D721Med (cell line): Measurements from ENCODE around the gene HDAC7.

Experiments used
- DNase-seq: peaks from one replicate; pipeline ENCODE4 v3.0.0; 2011; ENCODE audit warnings: low spot score; ENCODE audit not compliant: insufficient read length
- FAIRE-seq: peaks from 2 replicates; lab custom pipeline; 2011; peaks lifted over from hg19 to GRCh38; lab: Jason Lieb, UNC
- TF ChIP-seq, protein P1 (sequence below): IDR thresholded peaks from 2 replicates; pipeline ENCODE4 v1.5.1; 2012; ENCODE audit warnings: mild to moderate bottlenecking, control low read depth; ENCODE audit not compliant: insufficient read depth; ENCODE audit errors: missing control alignments

HDAC7 gene

DNA sequence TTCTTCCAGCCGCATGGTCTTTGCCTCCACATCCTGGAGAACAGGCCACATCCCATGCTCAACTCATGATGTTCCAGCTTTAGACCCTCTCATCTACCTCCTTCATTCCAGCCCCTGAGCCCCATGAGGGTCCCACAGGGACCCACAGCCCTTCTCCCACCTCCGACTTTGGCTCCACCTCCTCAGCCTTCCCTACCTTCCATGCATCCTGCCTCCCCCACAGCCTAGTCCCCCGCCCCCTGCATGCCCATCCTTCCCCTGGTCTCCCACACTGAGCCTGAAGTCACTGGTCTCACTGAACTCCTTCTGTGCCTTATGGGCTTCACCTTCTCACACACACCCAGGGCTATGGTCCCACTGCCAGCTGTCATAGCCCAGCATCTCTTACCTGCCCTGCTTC lies 70.8 kb downstream of the HDAC7 start:
- TF ChIP-seq, protein P1, sequence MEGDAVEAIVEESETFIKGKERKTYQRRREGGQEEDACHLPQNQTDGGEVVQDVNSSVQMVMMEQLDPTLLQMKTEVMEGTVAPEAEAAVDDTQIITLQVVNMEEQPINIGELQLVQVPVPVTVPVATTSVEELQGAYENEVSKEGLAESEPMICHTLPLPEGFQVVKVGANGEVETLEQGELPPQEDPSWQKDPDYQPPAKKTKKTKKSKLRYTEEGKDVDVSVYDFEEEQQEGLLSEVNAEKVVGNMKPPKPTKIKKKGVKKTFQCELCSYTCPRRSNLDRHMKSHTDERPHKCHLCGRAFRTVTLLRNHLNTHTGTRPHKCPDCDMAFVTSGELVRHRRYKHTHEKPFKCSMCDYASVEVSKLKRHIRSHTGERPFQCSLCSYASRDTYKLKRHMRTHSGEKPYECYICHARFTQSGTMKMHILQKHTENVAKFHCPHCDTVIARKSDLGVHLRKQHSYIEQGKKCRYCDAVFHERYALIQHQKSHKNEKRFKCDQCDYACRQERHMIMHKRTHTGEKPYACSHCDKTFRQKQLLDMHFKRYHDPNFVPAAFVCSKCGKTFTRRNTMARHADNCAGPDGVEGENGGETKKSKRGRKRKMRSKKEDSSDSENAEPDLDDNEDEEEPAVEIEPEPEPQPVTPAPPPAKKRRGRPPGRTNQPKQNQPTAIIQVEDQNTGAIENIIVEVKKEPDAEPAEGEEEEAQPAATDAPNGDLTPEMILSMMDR = no peak
- FAIRE-seq (no peak), DNase-seq (no peak)

DNA sequence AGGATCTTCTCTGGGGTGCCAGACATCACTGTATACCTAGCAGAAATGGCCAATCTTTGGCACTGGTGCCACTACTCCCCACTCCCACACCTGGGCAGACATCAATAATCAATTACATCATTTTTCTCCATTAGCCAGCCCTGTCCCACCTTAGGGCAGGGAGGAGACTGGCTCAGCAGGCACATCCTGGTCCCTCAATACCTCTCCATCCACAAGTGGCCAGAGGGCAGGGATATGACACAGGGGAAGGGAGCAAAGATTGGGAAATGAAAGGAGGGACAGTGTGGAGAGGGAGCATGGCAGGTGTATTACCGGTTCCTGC lies 71.2 kb downstream of the HDAC7 start:
- FAIRE-seq (no peak), DNase-seq (no peak)
- TF ChIP-seq, protein P1 = no peak

DNA sequence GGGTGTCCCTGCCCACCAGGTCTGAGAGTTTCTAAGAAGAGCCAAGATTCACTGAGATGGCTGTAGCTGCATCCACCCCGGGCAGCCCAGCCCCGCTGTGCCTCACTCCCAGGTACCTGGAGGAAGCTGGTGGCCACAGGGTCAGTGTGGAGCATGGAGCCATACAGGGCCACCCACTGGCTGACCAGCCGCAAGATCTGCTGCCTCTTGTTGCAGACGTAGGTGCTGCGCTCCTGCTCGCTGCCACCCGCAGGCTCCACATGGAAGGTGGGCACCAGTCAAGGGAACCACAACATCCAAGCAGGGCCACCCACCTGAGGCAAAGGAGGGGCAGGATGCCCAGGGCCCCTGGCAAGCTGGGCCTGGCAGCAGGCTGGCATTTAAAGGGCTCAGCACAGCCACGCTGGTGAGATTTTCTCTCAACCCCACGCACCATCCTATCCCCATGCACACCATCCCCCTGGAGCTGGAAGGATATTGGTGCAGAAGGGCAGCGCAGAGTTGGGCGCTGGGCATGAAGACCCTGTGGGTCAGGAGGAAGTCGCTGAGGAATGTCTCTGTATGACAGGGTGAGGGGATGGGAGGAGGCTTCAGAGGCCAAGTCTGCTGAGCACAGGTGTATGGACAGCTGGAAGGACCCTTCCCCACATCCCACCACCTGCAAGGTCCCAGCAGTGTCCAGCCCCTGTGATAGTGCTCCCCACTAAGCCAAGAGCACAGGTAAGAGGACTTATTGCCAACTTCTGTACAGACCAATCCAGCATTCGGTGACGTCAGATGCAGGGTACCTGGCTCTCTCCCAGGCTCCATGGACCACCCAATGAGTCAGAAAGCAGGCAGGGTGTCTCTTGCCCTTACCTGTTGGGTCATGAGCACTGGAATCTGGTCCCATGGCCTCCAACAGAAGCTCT lies 71.9 kb downstream of the HDAC7 start:
- TF ChIP-seq, protein P1 = no peak
- DNase-seq (no peak), FAIRE-seq (no peak)

DNA sequence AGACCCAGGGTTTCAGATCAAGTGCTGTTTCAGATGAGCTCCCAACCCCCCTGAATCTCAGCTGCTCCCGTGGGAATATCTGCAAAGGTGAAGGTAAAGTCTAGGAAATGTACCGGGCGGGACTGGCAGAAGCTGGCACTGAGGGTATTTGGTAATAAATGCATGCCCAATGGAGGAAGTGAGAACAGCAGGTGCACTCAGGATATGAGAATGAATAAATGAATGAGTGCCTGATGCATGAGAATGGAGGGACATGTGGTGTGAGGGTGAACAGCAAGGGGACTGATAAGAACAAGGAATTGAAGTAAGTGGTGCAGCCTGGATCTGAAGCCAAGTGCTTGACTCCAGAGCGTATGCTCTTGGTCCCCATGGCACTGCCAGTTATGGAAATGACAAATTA lies 72.6 kb downstream of the HDAC7 start:
- TF ChIP-seq, protein P1 = no peak
- no peak for DNase-seq
- no peak for FAIRE-seq

DNA sequence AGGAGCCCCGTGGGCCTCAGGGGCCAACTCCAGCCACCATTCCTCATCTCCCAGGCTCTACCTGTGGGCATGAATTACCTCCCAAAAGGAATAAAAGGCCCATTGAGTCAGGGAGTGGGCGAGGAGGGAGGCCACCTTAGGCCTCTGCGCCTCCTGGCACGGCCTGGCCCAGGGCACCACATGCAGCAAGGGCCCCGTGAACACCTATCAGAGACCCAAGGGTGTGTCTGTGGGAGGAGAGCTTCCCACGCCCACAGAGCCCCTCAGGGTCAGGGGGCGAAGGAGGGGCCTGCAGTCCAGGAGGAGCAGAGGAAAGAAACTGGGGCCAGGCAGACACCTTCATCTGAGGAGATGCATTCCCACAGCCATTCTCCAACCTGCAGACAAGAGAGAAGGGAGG lies 73.2 kb downstream of the HDAC7 start:
- FAIRE-seq (no peak), DNase-seq (no peak)
- TF ChIP-seq, protein P1 = no peak

DNA sequence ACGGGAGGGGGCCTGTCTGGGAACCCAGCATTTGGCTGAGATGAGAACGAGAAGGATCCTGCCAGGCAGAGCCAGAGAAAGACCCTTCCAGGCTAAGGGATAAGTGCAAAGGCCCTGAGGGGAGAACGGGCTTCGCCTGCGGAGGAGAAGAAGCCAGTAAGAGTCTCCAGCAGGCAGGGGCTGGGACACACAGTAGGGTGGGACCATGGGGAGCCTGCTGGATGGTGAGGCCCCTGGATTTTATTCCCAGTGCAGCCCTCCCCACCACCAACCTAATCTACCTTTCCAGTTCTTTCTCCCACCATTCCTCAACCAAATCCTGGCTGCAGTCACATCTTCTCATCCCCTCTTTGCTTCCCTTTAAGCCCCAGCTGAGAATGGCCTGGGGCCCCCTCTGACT lies 73.6 kb downstream of the HDAC7 start:
- TF ChIP-seq, protein P1 = no peak
- DNase-seq = no peak
- no peak for FAIRE-seq

DNA sequence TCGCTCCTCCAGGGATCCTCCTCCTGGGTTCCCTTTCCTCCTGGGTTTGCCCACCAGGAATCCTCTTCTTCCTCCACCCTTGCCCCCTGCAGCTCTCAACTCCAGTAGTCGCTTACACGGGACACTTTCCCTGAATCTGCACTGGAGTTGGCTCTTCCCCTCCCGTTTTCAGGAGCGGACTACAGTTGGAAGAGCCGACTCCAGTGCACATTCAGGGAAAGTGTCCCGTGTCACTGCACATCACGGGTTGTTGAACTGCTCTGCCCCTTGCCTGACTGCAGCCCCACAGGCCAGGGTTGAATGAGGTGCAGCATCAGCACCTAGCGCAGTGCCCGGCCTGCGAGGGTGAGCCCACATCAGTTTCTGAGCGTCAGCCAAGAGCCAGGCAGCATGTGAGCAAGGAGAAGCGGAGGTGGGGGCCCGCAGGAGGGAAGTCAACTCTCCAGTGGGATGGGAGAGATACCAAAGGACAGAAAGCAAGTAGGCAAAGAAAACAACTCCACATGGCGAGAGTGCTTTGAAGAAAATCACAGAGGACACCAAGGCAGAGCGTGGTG lies 74.1 kb downstream of the HDAC7 start:
- no peak for FAIRE-seq
- DNase-seq = no peak
- TF ChIP-seq, protein P1 = no peak
